Stimulated activated memory B cell treated with anti-CD40 and anti-IgM and Interleukin-4, amounts not matched to agents 10 μg/mL and 1 μg/mL and 100 μg/mL, for 72 hours (primary cell): ENCODE data around the gene TPM4.
A peak's percentile ranks its signal among the peaks of the same experiment; 100 is the strongest.
"Not testable (repeated sequence)": the region's sequence is repeated elsewhere in the genome, so short reads cannot be mapped to it uniquely, and the experiment has no call there.

Source experiments
- ATAC-seq: fragments of 150-1000 bp; cut with Tn5 transposase; 2 replicates; pipeline ENCODE4 v1.10.0; 2021
- H3K27ac Mint-ChIP-seq: one replicate; pipeline ENCODE4 v1.8.0; 2022; ENCODE audit warnings: mild to moderate bottlenecking, mixed read lengths
- H3K27me3 Mint-ChIP-seq: one replicate; pipeline ENCODE4 v1.8.0; 2022; ENCODE audit warnings: mixed read lengths
- H3K36me3 Mint-ChIP-seq: one replicate; pipeline ENCODE4 v1.8.0; 2022; ENCODE audit warnings: mixed read lengths
- H3K4me1 Mint-ChIP-seq: one replicate; pipeline ENCODE4 v1.8.0; 2022; ENCODE audit warnings: mixed read lengths
- H3K4me3 Mint-ChIP-seq: one replicate; pipeline ENCODE4 v1.8.0; 2022; ENCODE audit warnings: mild to moderate bottlenecking, moderate library complexity, mixed read lengths
- H3K9me3 Mint-ChIP-seq: one replicate; pipeline ENCODE4 v1.8.0; 2022; ENCODE audit warnings: mixed read lengths

The TPM4 gene

GRCh38 chr19:16076154-16076957, at the start of gene TPM4:
TSS of gene TPM4 (plus strand) at chr19:16076495. CDS start at chr19:16076566, 71 bp downstream.
- Mint-ChIP-seq H3K27ac (peak within 1 kb of the TSS; percentile 98), H3K36me3 (peaks cover 35% of the 10 kb centered on the region), H3K27me3 (no peaks in the 10 kb centered on the region), H3K4me3 (peak within 1 kb of the TSS; percentile 88), H3K4me1 (peaks cover 48% of the 10 kb centered on the region), H3K9me3 (no peaks in the 10 kb centered on the region)
- ATAC-seq = peak; percentile 77

GRCh38 chr19:16026756-16027155, 49.5 kb upstream of the TPM4 start:
- H3K27me3 Mint-ChIP-seq = no peaks in the 10 kb centered on the region
- peak overlapping the region; percentile 36 for H3K4me3 Mint-ChIP-seq
- no peaks in the 10 kb centered on the region for H3K9me3 Mint-ChIP-seq
- H3K4me1 Mint-ChIP-seq = peaks cover 19% of the 10 kb centered on the region
- H3K36me3 Mint-ChIP-seq = no peaks in the 10 kb centered on the region
- H3K27ac Mint-ChIP-seq = peak overlapping the region; percentile 65
- ATAC-seq = no peak

GRCh38 chr19:16027528-16027927, 48.8 kb upstream of the TPM4 start:
- H3K4me1 Mint-ChIP-seq = peaks cover 19% of the 10 kb centered on the region
- H3K4me3 Mint-ChIP-seq = no peak overlapping the region
- H3K36me3 Mint-ChIP-seq = no peaks in the 10 kb centered on the region
- H3K27ac Mint-ChIP-seq = peak overlapping the region; percentile 65
- peak; percentile 79 for ATAC-seq
- no peaks in the 10 kb centered on the region for H3K27me3 Mint-ChIP-seq
- H3K9me3 Mint-ChIP-seq = no peaks in the 10 kb centered on the region

GRCh38 chr19:16030155-16030554, 46.1 kb upstream of the TPM4 start:
- not testable (repeated sequence) for H3K36me3 Mint-ChIP-seq, H3K27ac Mint-ChIP-seq

GRCh38 chr19:16030964-16031871, 45.1 kb upstream of the TPM4 start:
- Mint-ChIP-seq H3K36me3 (no peaks in the 10 kb centered on the region), H3K9me3 (no peaks in the 10 kb centered on the region), H3K4me3 (no peak overlapping the region), H3K4me1 (peaks cover 19% of the 10 kb centered on the region), H3K27me3 (no peaks in the 10 kb centered on the region), H3K27ac (no peak overlapping the region)
- ATAC-seq = no peak

More at GRCh38 chr19:16030155-16030554, 46.1 kb upstream of the TPM4 start:
- H3K27me3 Mint-ChIP-seq, ATAC-seq, H3K9me3 Mint-ChIP-seq, H3K4me3 Mint-ChIP-seq: not testable (repeated sequence)
- H3K4me1 Mint-ChIP-seq = peaks cover 19% of the 10 kb centered on the region

GRCh38 chr19:16031872-16032200, 44.5 kb upstream of the TPM4 start:
- H3K27ac Mint-ChIP-seq = no peak overlapping the region
- H3K36me3 Mint-ChIP-seq = no peaks in the 10 kb centered on the region
- no peak for ATAC-seq
- H3K4me1 Mint-ChIP-seq = peaks cover 16% of the 10 kb centered on the region
- H3K4me3 Mint-ChIP-seq = no peak overlapping the region
- no peaks in the 10 kb centered on the region for H3K27me3 Mint-ChIP-seq
- H3K9me3 Mint-ChIP-seq = no peaks in the 10 kb centered on the region

- ATAC-seq = no peak
- Mint-ChIP-seq H3K4me1 (peaks cover 8% of the 10 kb centered on the region), H3K27me3 (no peaks in the 10 kb centered on the region), H3K36me3 (no peaks in the 10 kb centered on the region), H3K9me3 (no peaks in the 10 kb centered on the region), H3K27ac (no peak overlapping the region), H3K4me3 (no peak overlapping the region)
These were observed 43.7 kb upstream of the TPM4 start for GRCh38 chr19:16032509-16033135.

GRCh38 chr19:16033136-16033530, 43.2 kb upstream of the TPM4 start:
- H3K9me3 Mint-ChIP-seq = no peaks in the 10 kb centered on the region
- ATAC-seq = no peak
- H3K27me3 Mint-ChIP-seq = no peaks in the 10 kb centered on the region
- H3K4me3 Mint-ChIP-seq = no peak overlapping the region
- no peaks in the 10 kb centered on the region for H3K36me3 Mint-ChIP-seq
- H3K4me1 Mint-ChIP-seq = peaks cover 7% of the 10 kb centered on the region
- H3K27ac Mint-ChIP-seq = no peak overlapping the region

GRCh38 chr19:16033721-16034120, 42.6 kb upstream of the TPM4 start:
- Mint-ChIP-seq H3K4me1 (peaks cover 4% of the 10 kb centered on the region), H3K4me3 (no peak overlapping the region), H3K27ac (no peak overlapping the region), H3K9me3 (no peaks in the 10 kb centered on the region), H3K27me3 (no peaks in the 10 kb centered on the region), H3K36me3 (no peaks in the 10 kb centered on the region)
- no peak for ATAC-seq

- ATAC-seq = no peak
- no peaks in the 10 kb centered on the region for H3K9me3 Mint-ChIP-seq
- H3K4me3 Mint-ChIP-seq = no peak overlapping the region
- no peaks in the 10 kb centered on the region for H3K27me3 Mint-ChIP-seq
- no peaks in the 10 kb centered on the region for H3K36me3 Mint-ChIP-seq
- H3K27ac Mint-ChIP-seq = no peak overlapping the region
- H3K4me1 Mint-ChIP-seq = no peaks in the 10 kb centered on the region
These were observed 42.1 kb upstream of the TPM4 start for GRCh38 chr19:16034180-16034579.

GRCh38 chr19:16034958-16035560, 41.2 kb upstream of the TPM4 start:
- no peak for ATAC-seq
- no peaks in the 10 kb centered on the region for H3K4me1 Mint-ChIP-seq
- no peaks in the 10 kb centered on the region for H3K9me3 Mint-ChIP-seq

GRCh38 chr19:16035601-16036297, 40.5 kb upstream of the TPM4 start:
- Mint-ChIP-seq H3K27ac (no peak overlapping the region), H3K36me3 (no peaks in the 10 kb centered on the region), H3K9me3 (no peaks in the 10 kb centered on the region), H3K4me3 (no peak overlapping the region), H3K4me1 (no peaks in the 10 kb centered on the region), H3K27me3 (no peaks in the 10 kb centered on the region)
- ATAC-seq = no peak

More at GRCh38 chr19:16034958-16035560, 41.2 kb upstream of the TPM4 start:
- Mint-ChIP-seq H3K36me3 (no peaks in the 10 kb centered on the region), H3K4me3 (no peak overlapping the region), H3K27ac (no peak overlapping the region), H3K27me3 (no peaks in the 10 kb centered on the region)

- H3K27me3 Mint-ChIP-seq = no peaks in the 10 kb centered on the region
- ATAC-seq = no peak
- H3K4me1 Mint-ChIP-seq = peaks cover 4% of the 10 kb centered on the region
- no peak overlapping the region for H3K27ac Mint-ChIP-seq
- no peaks in the 10 kb centered on the region for H3K9me3 Mint-ChIP-seq
- no peaks in the 10 kb centered on the region for H3K36me3 Mint-ChIP-seq
- H3K4me3 Mint-ChIP-seq = no peak overlapping the region
These were observed 39.8 kb upstream of the TPM4 start for GRCh38 chr19:16036397-16036925.

GRCh38 chr19:16036941-16037340, 39.4 kb upstream of the TPM4 start:
- Mint-ChIP-seq H3K27ac (no peak overlapping the region), H3K36me3 (no peaks in the 10 kb centered on the region), H3K27me3 (no peaks in the 10 kb centered on the region), H3K4me1 (peaks cover 9% of the 10 kb centered on the region), H3K4me3 (no peak overlapping the region), H3K9me3 (no peaks in the 10 kb centered on the region)
- no peak for ATAC-seq
